ENCODE data around the gene CREBZF.

The CREBZF gene

GRCh38 chr11:85685125-85685819 is 20.3 kb upstream of the CREBZF start:
- Histone ChIP-seq H3F3A (ENCODE audit: low read depth) (no peaks in the 10 kb centered on the region), H2AFZ (ENCODE audit: low read length) (0 out of 2 replicates have a peak overlapping the region, but pooled peaks have one; percentile 38), H3K4me3 (ENCODE audit: low read length, poor library complexity, severe bottlenecking) (no peak overlapping the region), H3K36me3 (ENCODE audit: insufficient read depth, low read length) (no peaks in the 10 kb centered on the region), H3K27me3 (ENCODE audit: insufficient read depth, low read length, poor library complexity, severe bottlenecking) (peaks cover 4% of the 10 kb centered on the region), H4K20me1 (ENCODE audit: insufficient read depth, low read length, poor library complexity, severe bottlenecking) (no peaks in the 10 kb centered on the region), H3K4me2 (ENCODE audit: low read depth, low read length, poor library complexity, severe bottlenecking) (no peak overlapping the region), H3K4me1 (ENCODE audit: insufficient read depth, low read length, poor library complexity, severe bottlenecking) (no peaks in the 10 kb centered on the region), H3K9me3 (ENCODE audit: insufficient read depth, low read depth, low read length) (no peaks in the 10 kb centered on the region), H3K9me2 (replicated peaks; ENCODE audit: low read depth, low read length) (no peaks in the 10 kb centered on the region), H3K79me2 (ENCODE audit: insufficient read depth, low read length) (no peaks in the 10 kb centered on the region), H3K9ac (ENCODE audit: low read depth, low read length, poor library complexity, severe bottlenecking) (no peak overlapping the region)
- TF ChIP-seq CTCF (conservative IDR thresholded peaks at IDR 0.05; ENCODE audit: low read length) (no peak), EZH2phosphoT487 (IDR thresholded peaks at IDR 0.05; ENCODE audit: borderline replicate concordance) (no peak)

- H4K20me1 ChIP-seq (ENCODE audit: insufficient read depth, low read length, poor library complexity, severe bottlenecking): no peaks in the 10 kb centered on the region
- peaks cover 11% of the 10 kb centered on the region for H3K27me3 ChIP-seq (ENCODE audit: insufficient read depth, low read length, poor library complexity, severe bottlenecking)
- TF ChIP-seq CTCF (conservative IDR thresholded peaks at IDR 0.05; ENCODE audit: low read length): no peak
- no peaks in the 10 kb centered on the region for H3K79me2 ChIP-seq (ENCODE audit: insufficient read depth, low read length)
- H3K9me3 ChIP-seq (ENCODE audit: insufficient read depth, low read depth, low read length): no peaks in the 10 kb centered on the region
- no peak overlapping the region for H3K9ac ChIP-seq (ENCODE audit: low read depth, low read length, poor library complexity, severe bottlenecking)
- no peak overlapping the region for H3K4me2 ChIP-seq (ENCODE audit: low read depth, low read length, poor library complexity, severe bottlenecking)
- no peak overlapping the region for H3K4me3 ChIP-seq (ENCODE audit: low read length, poor library complexity, severe bottlenecking)
- H3K9me2 ChIP-seq (replicated peaks; ENCODE audit: low read depth, low read length): no peaks in the 10 kb centered on the region
- no peaks in the 10 kb centered on the region for H3F3A ChIP-seq (ENCODE audit: low read depth)
- no peaks in the 10 kb centered on the region for H3K4me1 ChIP-seq (ENCODE audit: insufficient read depth, low read length, poor library complexity, severe bottlenecking)
- no peaks in the 10 kb centered on the region for H3K36me3 ChIP-seq (ENCODE audit: insufficient read depth, low read length)
- no peak overlapping the region for H2AFZ ChIP-seq (ENCODE audit: low read length)
Observed at GRCh38 chr11:85682330-85683305, 17.7 kb upstream of the CREBZF start.

GRCh38 chr11:85680897-85681296 is 16.0 kb upstream of the CREBZF start:
- no peaks in the 10 kb centered on the region for H3K4me1 ChIP-seq (ENCODE audit: insufficient read depth, low read length, poor library complexity, severe bottlenecking)
- no peaks in the 10 kb centered on the region for H4K20me1 ChIP-seq (ENCODE audit: insufficient read depth, low read length, poor library complexity, severe bottlenecking)
- no peak for TF ChIP-seq CTCF (conservative IDR thresholded peaks at IDR 0.05; ENCODE audit: low read length)
- TF ChIP-seq EZH2phosphoT487 (IDR thresholded peaks at IDR 0.05; ENCODE audit: borderline replicate concordance): no peak
- no peak overlapping the region for H3K4me2 ChIP-seq (ENCODE audit: low read depth, low read length, poor library complexity, severe bottlenecking)
- H3K9ac ChIP-seq (ENCODE audit: low read depth, low read length, poor library complexity, severe bottlenecking): no peak overlapping the region
- H3K9me3 ChIP-seq (ENCODE audit: insufficient read depth, low read depth, low read length): no peaks in the 10 kb centered on the region
- H2AFZ ChIP-seq (ENCODE audit: low read length): no peak overlapping the region
- no peaks in the 10 kb centered on the region for H3K36me3 ChIP-seq (ENCODE audit: insufficient read depth, low read length)
- H3K4me3 ChIP-seq (ENCODE audit: low read length, poor library complexity, severe bottlenecking): no peak overlapping the region
- no peaks in the 10 kb centered on the region for H3K9me2 ChIP-seq (replicated peaks; ENCODE audit: low read depth, low read length)
- no peaks in the 10 kb centered on the region for H3K79me2 ChIP-seq (ENCODE audit: insufficient read depth, low read length)
- H3F3A ChIP-seq (ENCODE audit: low read depth): no peaks in the 10 kb centered on the region
- peaks cover 11% of the 10 kb centered on the region for H3K27me3 ChIP-seq (ENCODE audit: insufficient read depth, low read length, poor library complexity, severe bottlenecking)

Measured in Loucy (cell line).